Measurements from ENCODE around the gene A4GALT.
"Not testable (repeated sequence)": the region's sequence is repeated elsewhere in the genome, so short reads cannot be mapped to it uniquely, and the experiment has no call there.

DNA sequence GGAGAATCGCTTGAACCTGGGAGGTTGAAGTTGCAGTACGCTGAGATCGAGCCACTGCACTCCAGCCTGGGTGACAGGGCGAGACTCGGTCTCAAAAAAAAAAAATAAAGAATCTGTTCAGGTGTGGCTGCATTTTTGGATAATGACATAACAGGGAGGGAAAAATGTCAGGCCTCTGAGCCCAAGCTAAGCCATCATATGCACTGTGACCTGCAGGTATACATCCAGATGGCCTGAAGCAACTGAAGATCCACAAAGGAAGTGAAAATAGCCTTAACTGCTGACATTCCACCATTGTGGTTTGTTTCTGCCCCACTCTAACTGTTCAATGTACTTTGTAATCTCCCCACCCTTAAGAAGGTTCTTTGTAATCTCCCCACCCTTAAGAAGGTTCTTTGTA lies 19.6 kb upstream of the A4GALT start:
- TF ChIP-seq, protein P1, sequence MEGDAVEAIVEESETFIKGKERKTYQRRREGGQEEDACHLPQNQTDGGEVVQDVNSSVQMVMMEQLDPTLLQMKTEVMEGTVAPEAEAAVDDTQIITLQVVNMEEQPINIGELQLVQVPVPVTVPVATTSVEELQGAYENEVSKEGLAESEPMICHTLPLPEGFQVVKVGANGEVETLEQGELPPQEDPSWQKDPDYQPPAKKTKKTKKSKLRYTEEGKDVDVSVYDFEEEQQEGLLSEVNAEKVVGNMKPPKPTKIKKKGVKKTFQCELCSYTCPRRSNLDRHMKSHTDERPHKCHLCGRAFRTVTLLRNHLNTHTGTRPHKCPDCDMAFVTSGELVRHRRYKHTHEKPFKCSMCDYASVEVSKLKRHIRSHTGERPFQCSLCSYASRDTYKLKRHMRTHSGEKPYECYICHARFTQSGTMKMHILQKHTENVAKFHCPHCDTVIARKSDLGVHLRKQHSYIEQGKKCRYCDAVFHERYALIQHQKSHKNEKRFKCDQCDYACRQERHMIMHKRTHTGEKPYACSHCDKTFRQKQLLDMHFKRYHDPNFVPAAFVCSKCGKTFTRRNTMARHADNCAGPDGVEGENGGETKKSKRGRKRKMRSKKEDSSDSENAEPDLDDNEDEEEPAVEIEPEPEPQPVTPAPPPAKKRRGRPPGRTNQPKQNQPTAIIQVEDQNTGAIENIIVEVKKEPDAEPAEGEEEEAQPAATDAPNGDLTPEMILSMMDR (conservative IDR thresholded peaks at IDR 0.05 in 1 of 2, IDR thresholded peaks at IDR 0.05 in 1 of 2; ENCODE audit: extremely low read depth in 1 of 2, insufficient read depth in 1 of 2, low read depth in 1 of 2, low read length in 2 of 2), result not testable (repeated sequence)
- not testable (repeated sequence) for TF ChIP-seq EZH2 (IDR thresholded peaks at IDR 0.05; ENCODE audit: borderline replicate concordance, low read length)
